MM.1S (cell line): ENCODE measurements around the gene FNDC7.

Experiments used
- DNase-seq: peaks from one replicate; pipeline ENCODE4 v3.0.0-alpha.2; 2015
- H2AFZ ChIP-seq: fragments of 300-600 bp; sonication (generic); 2 replicates; pipeline ENCODE4 v1.6.0; 2016; ENCODE audit warnings: antibody characterized with exemption, low read length
- H3F3A ChIP-seq: fragments of 300-600 bp; sonication (generic); 2 replicates; pipeline ENCODE4 v1.6.1; 2016; ENCODE audit warnings: mild to moderate bottlenecking, antibody characterized with exemption, low read length, moderate library complexity, mixed read lengths; ENCODE audit not compliant: insufficient read depth
- H3K27ac ChIP-seq: fragments of 300-600 bp; sonication (generic); 2 replicates; pipeline ENCODE4 v1.5.1; 2016; ENCODE audit warnings: mild to moderate bottlenecking, low read length
- H3K27me3 ChIP-seq: fragments of 300-600 bp; sonication (generic); replicated peaks from 2 replicates; pipeline ENCODE4 v1.6.0; 2016; ENCODE audit warnings: low read length; ENCODE audit not compliant: insufficient read depth
- H3K36me3 ChIP-seq: fragments of 300-600 bp; sonication (generic); replicated peaks from 2 replicates; pipeline ENCODE4 v1.6.1; 2016; ENCODE audit warnings: mild to moderate bottlenecking, low read length, mixed read lengths; ENCODE audit not compliant: insufficient read depth
- H3K4me1 ChIP-seq: fragments of 300-600 bp; sonication (generic); 2 replicates; pipeline ENCODE4 v1.6.1; 2016; ENCODE audit warnings: low read length, mixed read lengths
- H3K4me2 ChIP-seq: fragments of 300-600 bp; sonication (generic); 2 replicates; pipeline ENCODE4 v1.6.0; 2016; ENCODE audit warnings: low read depth, low read length
- H3K4me3 ChIP-seq: fragments of 300-600 bp; sonication (generic); 2 replicates; pipeline ENCODE4 v1.5.1; 2016; ENCODE audit warnings: low read length, mixed read lengths
- H3K79me2 ChIP-seq: fragments of 300-600 bp; sonication (generic); 2 replicates; pipeline ENCODE4 v1.6.1; 2016; ENCODE audit warnings: mixed run types, low read length, mixed read lengths
- H3K9ac ChIP-seq: fragments of 300-600 bp; sonication (generic); 2 replicates; pipeline ENCODE4 v1.6.1; 2016; ENCODE audit warnings: low read length, mixed read lengths
- H3K9me2 ChIP-seq: fragments of 300-600 bp; sonication (generic); replicated peaks from 2 replicates; pipeline ENCODE4 v1.6.1; 2016; ENCODE audit warnings: mild to moderate bottlenecking, low read length, mixed read lengths; ENCODE audit not compliant: insufficient read depth
- H3K9me3 ChIP-seq: fragments of 300-600 bp; sonication (generic); replicated peaks from 2 replicates; pipeline ENCODE4 v1.6.1; 2016; ENCODE audit warnings: mild to moderate bottlenecking, low read length, mixed read lengths; ENCODE audit not compliant: insufficient read depth
- H4K20me1 ChIP-seq: fragments of 300-600 bp; sonication (generic); 2 replicates; pipeline ENCODE4 v1.6.1; 2016; ENCODE audit warnings: mild to moderate bottlenecking, low read length, moderate library complexity, mixed read lengths; ENCODE audit not compliant: insufficient read depth
- EZH2 ChIP-seq: fragments of 300-600 bp; sonication (generic); optimal IDR thresholded peaks from 2 replicates; pipeline ENCODE3; 2017; ENCODE audit warnings: low read depth, mild to moderate bottlenecking, antibody characterized with exemption, low read length, mixed read lengths
- EZH2phosphoT487 ChIP-seq: fragments of 300-600 bp; sonication (generic); IDR thresholded peaks from 2 replicates; pipeline ENCODE4 v1.6.1; 2018; ENCODE audit warnings: antibody characterized with exemption, low read length
- TF ChIP-seq, protein P1 (sequence below): fragments of 300-600 bp; sonication (generic); IDR thresholded peaks from 2 replicates; pipeline ENCODE4 v1.5.1; 2016; ENCODE audit warnings: antibody characterized with exemption, low read length, mixed read lengths

Gene FNDC7

GRCh38 chr1:108686614-108687313 lies 25.9 kb upstream of the FNDC7 start:
- Histone ChIP-seq H3F3A (no peaks in the 10 kb centered on the region), H3K4me2 (no peak overlapping the region), H3K36me3 (no peaks in the 10 kb centered on the region), H3K4me3 (no peak overlapping the region), H3K9me3 (no peaks in the 10 kb centered on the region), H3K4me1 (no peaks in the 10 kb centered on the region), H3K27ac (no peak overlapping the region), H3K79me2 (peaks cover 7% of the 10 kb centered on the region), H3K9ac (no peak overlapping the region), H4K20me1 (no peaks in the 10 kb centered on the region), H2AFZ (no peak overlapping the region), H3K9me2 (no peaks in the 10 kb centered on the region), H3K27me3 (no peaks in the 10 kb centered on the region)
- TF ChIP-seq, protein P1, sequence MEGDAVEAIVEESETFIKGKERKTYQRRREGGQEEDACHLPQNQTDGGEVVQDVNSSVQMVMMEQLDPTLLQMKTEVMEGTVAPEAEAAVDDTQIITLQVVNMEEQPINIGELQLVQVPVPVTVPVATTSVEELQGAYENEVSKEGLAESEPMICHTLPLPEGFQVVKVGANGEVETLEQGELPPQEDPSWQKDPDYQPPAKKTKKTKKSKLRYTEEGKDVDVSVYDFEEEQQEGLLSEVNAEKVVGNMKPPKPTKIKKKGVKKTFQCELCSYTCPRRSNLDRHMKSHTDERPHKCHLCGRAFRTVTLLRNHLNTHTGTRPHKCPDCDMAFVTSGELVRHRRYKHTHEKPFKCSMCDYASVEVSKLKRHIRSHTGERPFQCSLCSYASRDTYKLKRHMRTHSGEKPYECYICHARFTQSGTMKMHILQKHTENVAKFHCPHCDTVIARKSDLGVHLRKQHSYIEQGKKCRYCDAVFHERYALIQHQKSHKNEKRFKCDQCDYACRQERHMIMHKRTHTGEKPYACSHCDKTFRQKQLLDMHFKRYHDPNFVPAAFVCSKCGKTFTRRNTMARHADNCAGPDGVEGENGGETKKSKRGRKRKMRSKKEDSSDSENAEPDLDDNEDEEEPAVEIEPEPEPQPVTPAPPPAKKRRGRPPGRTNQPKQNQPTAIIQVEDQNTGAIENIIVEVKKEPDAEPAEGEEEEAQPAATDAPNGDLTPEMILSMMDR: no peak
- TF ChIP-seq EZH2 (no peak), EZH2phosphoT487 (no peak)
- DNase-seq: no peak

- peak overlapping the region; percentile 90 for H3K4me3 ChIP-seq
- peaks cover 16% of the 10 kb centered on the region; the same call in 1 of the 2 replicates for H4K20me1 ChIP-seq
- no peaks in the 10 kb centered on the region; the same call in 1 of the 2 replicates for H3K36me3 ChIP-seq
- H3K9me3 ChIP-seq: no peaks in the 10 kb centered on the region
- no peaks in the 10 kb centered on the region for H3F3A ChIP-seq
- peaks cover 49% of the 10 kb centered on the region for H3K79me2 ChIP-seq
- peak overlapping the region; percentile 90; the same call in 1 of the 2 replicates for H3K27ac ChIP-seq
- peak overlapping the region; percentile 89 for H3K4me2 ChIP-seq
- no peaks in the 10 kb centered on the region for H3K27me3 ChIP-seq
- H3K4me1 ChIP-seq: no peaks in the 10 kb centered on the region
- no peak for TF ChIP-seq EZH2phosphoT487
- no peak for TF ChIP-seq EZH2
- TF ChIP-seq, protein P1: no peak
- no peaks in the 10 kb centered on the region for H3K9me2 ChIP-seq
- peak overlapping the region; percentile 87 for H3K9ac ChIP-seq
- peak overlapping the region; percentile 36; the same call in 1 of the 2 replicates for H2AFZ ChIP-seq
- DNase-seq: no peak
Measured at GRCh38 chr1:108691128-108691941, 21.4 kb upstream of the FNDC7 start.

DNA sequence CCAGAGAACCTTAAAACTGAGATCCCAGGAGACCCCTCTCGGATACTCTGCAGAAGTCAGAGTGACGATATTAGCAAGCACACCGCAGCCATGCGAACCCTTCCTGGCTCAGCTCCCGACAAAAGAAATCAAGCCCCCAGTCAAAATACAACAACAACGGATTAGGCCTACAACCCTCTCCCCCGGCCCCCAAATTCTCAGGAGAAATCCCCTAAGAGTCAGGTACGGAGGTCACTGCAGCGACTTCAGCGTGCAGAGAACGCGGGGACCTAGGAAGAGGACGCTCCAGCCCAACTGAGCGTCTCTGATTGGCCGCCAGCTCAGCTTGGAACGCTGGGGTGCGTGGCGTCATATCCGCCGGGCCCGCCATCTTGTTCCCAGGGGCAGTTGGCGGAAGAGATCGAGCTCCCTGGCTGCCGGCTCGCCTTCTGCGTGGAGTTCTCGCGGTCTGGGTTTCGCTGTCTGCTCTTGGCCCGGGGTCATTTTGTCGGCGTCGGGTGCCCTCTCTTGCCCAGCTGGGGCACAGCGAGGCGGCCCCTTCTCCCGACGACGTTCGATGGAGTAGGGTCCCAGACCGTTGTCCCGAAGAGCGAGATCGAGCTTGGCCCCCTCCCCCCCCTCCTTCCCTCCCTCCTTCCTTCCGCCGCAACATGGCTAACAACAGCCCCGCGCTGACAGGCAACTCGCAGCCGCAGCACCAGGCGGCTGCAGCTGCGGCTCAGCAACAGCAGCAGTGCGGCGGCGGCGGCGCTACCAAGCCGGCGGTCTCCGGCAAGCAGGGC lies 20.6 kb upstream of the FNDC7 start, which contains the start of gene PRPF38B:
Gene PRPF38B (plus strand): TSS at position 369 of the 782 bp plus-strand sequence. CDS start 282 bp downstream, at position 651.
- Histone ChIP-seq H3K27ac (peak within 1 kb of the TSS; percentile 90), H3K4me2 (peak within 1 kb of the TSS; percentile 89), H3F3A (no peaks in the 10 kb centered on the region), H3K4me1 (no peaks in the 10 kb centered on the region), H3K36me3 (no peaks in the 10 kb centered on the region; the same call in 1 of the 2 replicates), H3K27me3 (no peaks in the 10 kb centered on the region), H3K9me2 (no peaks in the 10 kb centered on the region), H3K4me3 (peak within 1 kb of the TSS; percentile 90), H3K79me2 (peaks cover 54% of the 10 kb centered on the region), H4K20me1 (peaks cover 16% of the 10 kb centered on the region; the same call in 1 of the 2 replicates), H3K9me3 (no peaks in the 10 kb centered on the region), H3K9ac (peak within 1 kb of the TSS; percentile 87), H2AFZ (peak within 1 kb of the TSS; percentile 36; the same call in 1 of the 2 replicates)
- TF ChIP-seq EZH2 (no peak), EZH2phosphoT487 (no peak)
- TF ChIP-seq, protein P1: no peak
- DNase-seq: peak; percentile 82
